ENCODE measurements around the gene PSME4.
"Not testable (repeated sequence)": the region's sequence is repeated elsewhere in the genome, so short reads cannot be mapped to it uniquely, and the experiment has no call there.

DNA sequence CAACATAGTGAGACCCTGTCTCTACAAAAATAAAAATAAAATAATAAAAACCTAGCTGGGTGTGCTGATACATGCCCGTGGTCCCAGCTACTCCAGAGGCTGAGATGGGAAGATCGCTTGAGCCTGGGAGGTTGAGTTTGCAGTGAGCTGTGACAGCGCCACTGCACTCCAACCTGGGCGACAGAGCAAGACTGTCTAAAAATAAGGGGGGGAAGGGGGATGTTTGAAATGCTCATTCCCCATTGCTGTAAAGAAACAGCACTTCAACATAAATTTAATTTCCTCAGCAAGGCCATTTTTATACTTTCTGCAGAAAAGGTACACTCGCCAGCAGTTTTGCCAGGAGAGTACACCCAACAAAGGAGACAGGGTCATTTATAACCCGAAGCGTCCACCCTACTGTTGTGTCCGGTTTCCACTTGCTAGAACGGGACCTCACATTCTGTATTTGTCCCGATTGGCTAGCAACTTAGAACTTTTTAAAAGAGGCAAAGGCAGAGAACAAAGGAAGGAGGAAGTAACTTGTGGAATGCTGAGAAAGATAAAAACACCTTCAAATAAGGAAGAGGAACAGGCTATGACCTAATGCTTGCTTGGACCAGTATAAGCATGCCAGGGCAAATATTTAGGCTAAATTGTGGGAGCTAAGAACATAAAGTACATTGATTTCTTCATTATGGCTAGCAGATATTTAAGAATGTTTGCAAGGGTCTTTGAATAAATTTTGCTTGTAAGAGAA lies 9.1 kb downstream of the PSME4 start:
- TF ChIP-seq RAD21 (conservative IDR thresholded peaks at IDR 0.05): not testable (repeated sequence)
- TF ChIP-seq, protein P1, sequence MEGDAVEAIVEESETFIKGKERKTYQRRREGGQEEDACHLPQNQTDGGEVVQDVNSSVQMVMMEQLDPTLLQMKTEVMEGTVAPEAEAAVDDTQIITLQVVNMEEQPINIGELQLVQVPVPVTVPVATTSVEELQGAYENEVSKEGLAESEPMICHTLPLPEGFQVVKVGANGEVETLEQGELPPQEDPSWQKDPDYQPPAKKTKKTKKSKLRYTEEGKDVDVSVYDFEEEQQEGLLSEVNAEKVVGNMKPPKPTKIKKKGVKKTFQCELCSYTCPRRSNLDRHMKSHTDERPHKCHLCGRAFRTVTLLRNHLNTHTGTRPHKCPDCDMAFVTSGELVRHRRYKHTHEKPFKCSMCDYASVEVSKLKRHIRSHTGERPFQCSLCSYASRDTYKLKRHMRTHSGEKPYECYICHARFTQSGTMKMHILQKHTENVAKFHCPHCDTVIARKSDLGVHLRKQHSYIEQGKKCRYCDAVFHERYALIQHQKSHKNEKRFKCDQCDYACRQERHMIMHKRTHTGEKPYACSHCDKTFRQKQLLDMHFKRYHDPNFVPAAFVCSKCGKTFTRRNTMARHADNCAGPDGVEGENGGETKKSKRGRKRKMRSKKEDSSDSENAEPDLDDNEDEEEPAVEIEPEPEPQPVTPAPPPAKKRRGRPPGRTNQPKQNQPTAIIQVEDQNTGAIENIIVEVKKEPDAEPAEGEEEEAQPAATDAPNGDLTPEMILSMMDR (IDR thresholded peaks at IDR 0.05; ENCODE audit: poor library complexity, severe bottlenecking): not testable (repeated sequence)

All from neural cell (in vitro differentiated cells).